Medulla oblongata (tissue), 1 donor: ENCODE data around the gene CHMP2B.
A peak's percentile ranks its signal among the peaks of the same experiment; 100 is the strongest.

Experiments
- DNase-seq: peaks from one replicate; pipeline ENCODE4 v3.0.0-alpha.2; 2015; ENCODE audit errors: extremely low spot score

CHMP2B gene

GRCh38 chr3:87227104-87227834, at the start of gene CHMP2B:
CHMP2B (plus strand) TSS chr3:87227309; CDS start chr3:87227523, 214 bp downstream.
- DNase-seq, result peak; percentile 96

- DNase-seq, result no peak
Observed at GRCh38 chr3:87179642-87180041, 47.5 kb upstream of the CHMP2B start.

GRCh38 chr3:87181551-87181950, 45.6 kb upstream of the CHMP2B start:
- DNase-seq, result no peak

- no peak for DNase-seq
Observed at GRCh38 chr3:87182023-87182422, 45.1 kb upstream of the CHMP2B start.

- no peak for DNase-seq
Observed at GRCh38 chr3:87186608-87187159, 40.4 kb upstream of the CHMP2B start.

GRCh38 chr3:87191175-87191574, 35.9 kb upstream of the CHMP2B start:
- DNase-seq, result no peak

- DNase-seq, result no peak
Observed at GRCh38 chr3:87191641-87192040, 35.5 kb upstream of the CHMP2B start.

- no peak for DNase-seq
Observed at GRCh38 chr3:87196879-87197278, 30.2 kb upstream of the CHMP2B start.

GRCh38 chr3:87197531-87197930, 29.6 kb upstream of the CHMP2B start:
- no peak for DNase-seq

GRCh38 chr3:87198774-87199173, 28.3 kb upstream of the CHMP2B start:
- DNase-seq, result no peak

GRCh38 chr3:87199628-87200027, 27.5 kb upstream of the CHMP2B start:
- DNase-seq, result no peak

- DNase-seq, result no peak
Observed at GRCh38 chr3:87200060-87200647, 27.0 kb upstream of the CHMP2B start.

- DNase-seq, result no peak
Observed at GRCh38 chr3:87201727-87202126, 25.4 kb upstream of the CHMP2B start.

- no peak for DNase-seq
Observed at GRCh38 chr3:87203809-87204208, 23.3 kb upstream of the CHMP2B start.

- no peak for DNase-seq
Observed at GRCh38 chr3:87206070-87206469, 21.0 kb upstream of the CHMP2B start.

- DNase-seq, result no peak
Observed at GRCh38 chr3:87206635-87207034, 20.5 kb upstream of the CHMP2B start.

GRCh38 chr3:87207460-87207859, 19.6 kb upstream of the CHMP2B start:
- no peak for DNase-seq

- no peak for DNase-seq
Observed at GRCh38 chr3:87209111-87209510, 18.0 kb upstream of the CHMP2B start.

- DNase-seq, result no peak
Observed at GRCh38 chr3:87218560-87218959, 8.5 kb upstream of the CHMP2B start.

- no peak for DNase-seq
Observed at GRCh38 chr3:87219611-87220010, 7.5 kb upstream of the CHMP2B start.

- DNase-seq, result peak; percentile 70
Observed at GRCh38 chr3:87225659-87226058, 1.4 kb upstream of the CHMP2B start.

- no peak for DNase-seq
Observed at GRCh38 chr3:87227835-87228144, 681 bp downstream of the CHMP2B start.

- peak; percentile 55 for DNase-seq
Observed at GRCh38 chr3:87228316-87228715, 1.2 kb downstream of the CHMP2B start.
